SK-N-SH treated with all-trans-retinoic acid at 6 μM for 48 hours (cell line): ENCODE measurements around the gene GPC3.

ENCODE experiments used
- ATAC-seq: fragments of 200-7000 bp; cut with Tn5 transposase; 3 replicates; pipeline ENCODE4 v1.9.1; 2020; ENCODE audit warnings: mild to moderate bottlenecking, moderate library complexity
- CSDC2 ChIP-seq: fragments of 250-450 bp; sonication (Bioruptor Pico); IDR thresholded peaks from 2 replicates; pipeline ENCODE4 v1.5.0; 2020; ENCODE audit warnings: mild to moderate bottlenecking, moderate library complexity
- ESRRG ChIP-seq: fragments of 250-450 bp; sonication (Bioruptor Pico); IDR thresholded peaks from 2 replicates; pipeline ENCODE4 v1.6.1; 2021; ENCODE audit warnings: mild to moderate bottlenecking
- GLIS3 ChIP-seq: fragments of 250-450 bp; sonication (Bioruptor Pico); IDR thresholded peaks from 2 replicates; pipeline ENCODE4 v1.5.0; 2020; ENCODE audit warnings: mild to moderate bottlenecking, moderate library complexity
- ISL1 ChIP-seq: fragments of 250-450 bp; sonication (Bioruptor Pico); IDR thresholded peaks from 2 replicates; pipeline ENCODE4 v2.1.2; 2022; ENCODE audit warnings: mild to moderate bottlenecking, moderate library complexity
- OSR1 ChIP-seq: fragments of 250-450 bp; sonication (Bioruptor Pico); IDR thresholded peaks from 2 replicates; pipeline ENCODE4 v1.8.0; 2022; ENCODE audit warnings: moderate library complexity, mild to moderate bottlenecking, inconsistent platforms
- PPARA ChIP-seq: fragments of 250-450 bp; sonication (Bioruptor Pico); IDR thresholded peaks from 2 replicates; pipeline ENCODE4 v1.5.0; 2020; ENCODE audit warnings: mild to moderate bottlenecking, borderline replicate concordance
- RARB ChIP-seq: fragments of 250-450 bp; sonication (Bioruptor Pico); IDR thresholded peaks from 2 replicates; pipeline ENCODE4 v1.8.0; 2021; ENCODE audit warnings: mild to moderate bottlenecking, moderate library complexity
- TOX ChIP-seq: fragments of 250-450 bp; sonication (Bioruptor Pico); IDR thresholded peaks from 2 replicates; pipeline ENCODE4 v1.8.0; 2021; ENCODE audit warnings: mild to moderate bottlenecking, moderate library complexity, borderline replicate concordance
- ZFP30 ChIP-seq: fragments of 450-650 bp; formaldehyde crosslinking; IDR thresholded peaks from 2 replicates; pipeline ENCODE4 v1.5.0; 2022; ENCODE audit warnings: mild to moderate bottlenecking, moderate library complexity
- ZNF70 ChIP-seq: fragments of 450-650 bp; formaldehyde crosslinking; IDR thresholded peaks from 2 replicates; pipeline ENCODE4 v1.5.0; 2020; ENCODE audit warnings: mild to moderate bottlenecking, moderate library complexity
- ZNF8 ChIP-seq: fragments of 450-650 bp; formaldehyde crosslinking; IDR thresholded peaks from 2 replicates; pipeline ENCODE4 v1.5.0; 2020; ENCODE audit warnings: mild to moderate bottlenecking, moderate library complexity
- TF ChIP-seq, protein P1 (sequence below): fragments of 250-450 bp; sonication (Bioruptor Pico); IDR thresholded peaks from 2 replicates; pipeline ENCODE4 v1.5.0; 2020; ENCODE audit warnings: mild to moderate bottlenecking, moderate library complexity
- TF ChIP-seq, protein P2 (sequence below): fragments of 250-450 bp; sonication (Bioruptor Pico); IDR thresholded peaks from 2 replicates; pipeline ENCODE4 v1.5.1; 2020; ENCODE audit warnings: low read depth, mild to moderate bottlenecking, moderate library complexity
- TF ChIP-seq, protein P3 (sequence below): fragments of 250-450 bp; sonication (Bioruptor Pico); IDR thresholded peaks from 2 replicates; pipeline ENCODE4 v1.5.1; 2021; ENCODE audit warnings: mild to moderate bottlenecking, moderate library complexity
- TF ChIP-seq, protein P4 (sequence below): fragments of 250-450 bp; sonication (Bioruptor Pico); IDR thresholded peaks from 2 replicates; pipeline ENCODE4 v1.8.0; 2021; ENCODE audit warnings: low read depth, mild to moderate bottlenecking, moderate library complexity, borderline replicate concordance

The GPC3 gene

DNA sequence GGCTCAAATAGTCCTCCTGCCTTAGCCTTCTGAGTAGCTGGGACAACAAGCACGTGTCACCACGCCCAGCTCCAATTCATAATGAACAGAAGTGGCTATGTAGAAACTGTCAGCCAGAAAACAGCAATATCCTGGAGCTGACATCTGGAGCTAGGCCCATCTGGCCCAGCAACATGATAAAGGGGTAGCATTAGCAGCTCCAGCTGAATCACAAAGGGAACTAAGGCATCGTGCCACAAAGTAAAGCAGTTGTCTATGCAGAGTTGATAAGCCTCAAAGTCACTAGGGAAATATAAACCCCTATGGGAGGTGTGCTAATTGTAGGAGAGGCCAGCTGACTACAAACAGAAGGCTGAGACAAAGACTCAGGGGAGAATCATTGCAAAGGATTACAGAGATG lies 299.6 kb downstream of the GPC3 start:
- ATAC-seq = no peak
- TF ChIP-seq ZFP30 (CRISPR knock-in tag) = no peak
- no peak for TF ChIP-seq OSR1 (CRISPR knock-in tag)
- TF ChIP-seq, protein P1, sequence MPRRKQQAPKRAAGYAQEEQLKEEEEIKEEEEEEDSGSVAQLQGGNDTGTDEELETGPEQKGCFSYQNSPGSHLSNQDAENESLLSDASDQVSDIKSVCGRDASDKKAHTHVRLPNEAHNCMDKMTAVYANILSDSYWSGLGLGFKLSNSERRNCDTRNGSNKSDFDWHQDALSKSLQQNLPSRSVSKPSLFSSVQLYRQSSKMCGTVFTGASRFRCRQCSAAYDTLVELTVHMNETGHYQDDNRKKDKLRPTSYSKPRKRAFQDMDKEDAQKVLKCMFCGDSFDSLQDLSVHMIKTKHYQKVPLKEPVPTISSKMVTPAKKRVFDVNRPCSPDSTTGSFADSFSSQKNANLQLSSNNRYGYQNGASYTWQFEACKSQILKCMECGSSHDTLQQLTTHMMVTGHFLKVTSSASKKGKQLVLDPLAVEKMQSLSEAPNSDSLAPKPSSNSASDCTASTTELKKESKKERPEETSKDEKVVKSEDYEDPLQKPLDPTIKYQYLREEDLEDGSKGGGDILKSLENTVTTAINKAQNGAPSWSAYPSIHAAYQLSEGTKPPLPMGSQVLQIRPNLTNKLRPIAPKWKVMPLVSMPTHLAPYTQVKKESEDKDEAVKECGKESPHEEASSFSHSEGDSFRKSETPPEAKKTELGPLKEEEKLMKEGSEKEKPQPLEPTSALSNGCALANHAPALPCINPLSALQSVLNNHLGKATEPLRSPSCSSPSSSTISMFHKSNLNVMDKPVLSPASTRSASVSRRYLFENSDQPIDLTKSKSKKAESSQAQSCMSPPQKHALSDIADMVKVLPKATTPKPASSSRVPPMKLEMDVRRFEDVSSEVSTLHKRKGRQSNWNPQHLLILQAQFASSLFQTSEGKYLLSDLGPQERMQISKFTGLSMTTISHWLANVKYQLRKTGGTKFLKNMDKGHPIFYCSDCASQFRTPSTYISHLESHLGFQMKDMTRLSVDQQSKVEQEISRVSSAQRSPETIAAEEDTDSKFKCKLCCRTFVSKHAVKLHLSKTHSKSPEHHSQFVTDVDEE (CRISPR knock-in tag) = no peak
- no peak for TF ChIP-seq PPARA (CRISPR knock-in tag)
- TF ChIP-seq, protein P2, sequence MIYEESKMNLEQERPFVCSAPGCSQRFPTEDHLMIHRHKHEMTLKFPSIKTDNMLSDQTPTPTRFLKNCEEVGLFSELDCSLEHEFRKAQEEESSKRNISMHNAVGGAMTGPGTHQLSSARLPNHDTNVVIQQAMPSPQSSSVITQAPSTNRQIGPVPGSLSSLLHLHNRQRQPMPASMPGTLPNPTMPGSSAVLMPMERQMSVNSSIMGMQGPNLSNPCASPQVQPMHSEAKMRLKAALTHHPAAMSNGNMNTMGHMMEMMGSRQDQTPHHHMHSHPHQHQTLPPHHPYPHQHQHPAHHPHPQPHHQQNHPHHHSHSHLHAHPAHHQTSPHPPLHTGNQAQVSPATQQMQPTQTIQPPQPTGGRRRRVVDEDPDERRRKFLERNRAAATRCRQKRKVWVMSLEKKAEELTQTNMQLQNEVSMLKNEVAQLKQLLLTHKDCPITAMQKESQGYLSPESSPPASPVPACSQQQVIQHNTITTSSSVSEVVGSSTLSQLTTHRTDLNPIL (CRISPR knock-in tag) = no peak
- TF ChIP-seq GLIS3 = no peak
- no peak for TF ChIP-seq CSDC2 (CRISPR knock-in tag)
- TF ChIP-seq, protein P3, sequence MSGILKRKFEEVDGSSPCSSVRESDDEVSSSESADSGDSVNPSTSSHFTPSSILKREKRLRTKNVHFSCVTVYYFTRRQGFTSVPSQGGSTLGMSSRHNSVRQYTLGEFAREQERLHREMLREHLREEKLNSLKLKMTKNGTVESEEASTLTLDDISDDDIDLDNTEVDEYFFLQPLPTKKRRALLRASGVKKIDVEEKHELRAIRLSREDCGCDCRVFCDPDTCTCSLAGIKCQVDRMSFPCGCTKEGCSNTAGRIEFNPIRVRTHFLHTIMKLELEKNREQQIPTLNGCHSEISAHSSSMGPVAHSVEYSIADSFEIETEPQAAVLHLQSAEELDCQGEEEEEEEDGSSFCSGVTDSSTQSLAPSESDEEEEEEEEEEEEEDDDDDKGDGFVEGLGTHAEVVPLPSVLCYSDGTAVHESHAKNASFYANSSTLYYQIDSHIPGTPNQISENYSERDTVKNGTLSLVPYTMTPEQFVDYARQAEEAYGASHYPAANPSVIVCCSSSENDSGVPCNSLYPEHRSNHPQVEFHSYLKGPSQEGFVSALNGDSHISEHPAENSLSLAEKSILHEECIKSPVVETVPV = no peak
- TF ChIP-seq ZNF70 (CRISPR knock-in tag) = no peak
- no peak for TF ChIP-seq ZNF8 (CRISPR knock-in tag)
- TF ChIP-seq, protein P4, sequence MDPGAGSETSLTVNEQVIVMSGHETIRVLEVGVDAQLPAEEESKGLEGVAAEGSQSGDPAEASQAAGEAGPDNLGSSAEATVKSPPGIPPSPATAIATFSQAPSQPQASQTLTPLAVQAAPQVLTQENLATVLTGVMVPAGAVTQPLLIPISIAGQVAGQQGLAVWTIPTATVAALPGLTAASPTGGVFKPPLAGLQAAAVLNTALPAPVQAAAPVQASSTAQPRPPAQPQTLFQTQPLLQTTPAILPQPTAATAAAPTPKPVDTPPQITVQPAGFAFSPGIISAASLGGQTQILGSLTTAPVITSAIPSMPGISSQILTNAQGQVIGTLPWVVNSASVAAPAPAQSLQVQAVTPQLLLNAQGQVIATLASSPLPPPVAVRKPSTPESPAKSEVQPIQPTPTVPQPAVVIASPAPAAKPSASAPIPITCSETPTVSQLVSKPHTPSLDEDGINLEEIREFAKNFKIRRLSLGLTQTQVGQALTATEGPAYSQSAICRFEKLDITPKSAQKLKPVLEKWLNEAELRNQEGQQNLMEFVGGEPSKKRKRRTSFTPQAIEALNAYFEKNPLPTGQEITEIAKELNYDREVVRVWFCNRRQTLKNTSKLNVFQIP = no peak
- no peak for TF ChIP-seq RARB (CRISPR knock-in tag)
- TF ChIP-seq, all 23 proteins: peak for 0

DNA sequence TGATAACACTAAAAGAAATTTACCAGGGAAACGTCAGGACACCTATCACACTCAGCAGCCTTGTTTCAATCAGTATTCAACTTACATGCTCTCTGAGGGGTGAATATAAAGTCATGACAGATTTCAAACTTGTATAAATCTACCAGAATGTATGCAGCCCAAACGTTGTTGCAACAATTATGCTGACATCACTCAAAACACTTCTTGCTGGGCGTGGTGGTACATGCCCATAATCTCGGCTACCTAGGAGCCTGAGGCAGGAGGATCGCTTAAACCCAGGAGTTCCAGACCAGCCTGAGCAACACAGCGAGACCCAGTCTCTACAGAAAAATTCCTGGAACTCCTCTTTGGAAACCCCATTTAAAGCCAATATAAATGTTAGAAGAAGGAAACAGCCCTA lies 303.5 kb downstream of the GPC3 start:
- TF ChIP-seq, protein P3 = no peak
- TF ChIP-seq OSR1 (CRISPR knock-in tag) (no peak), TOX (CRISPR knock-in tag) (no peak), ESRRG (CRISPR knock-in tag) (no peak)
- no peak for ATAC-seq

DNA sequence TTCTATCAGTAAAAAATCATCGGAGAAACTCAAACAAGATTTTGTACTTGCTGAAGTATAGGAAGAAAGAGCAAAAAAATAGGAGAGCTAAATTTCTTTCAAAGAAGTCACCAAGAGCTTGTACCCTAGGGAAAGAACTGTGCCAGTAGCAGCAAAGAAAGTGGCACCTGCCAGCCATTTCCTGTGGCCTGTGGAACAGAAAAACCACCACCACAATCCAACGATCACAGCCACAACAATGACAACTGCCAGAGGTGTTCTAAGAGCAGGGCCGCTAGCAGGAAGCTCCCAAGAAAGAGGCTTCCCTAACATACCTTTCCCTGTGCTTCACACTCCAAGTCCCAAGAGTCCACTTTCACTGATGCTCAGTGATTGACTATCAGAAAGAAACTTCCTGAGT lies 304.0 kb downstream of the GPC3 start:
- ATAC-seq = no peak
- TF ChIP-seq, protein P1 (CRISPR knock-in tag) = no peak
- TF ChIP-seq ISL1 (CRISPR knock-in tag) (no peak), OSR1 (CRISPR knock-in tag) (no peak), PPARA (CRISPR knock-in tag) (no peak), TOX (CRISPR knock-in tag) (no peak)
